ENCODE results near the gene TATDN2.
A peak's percentile ranks its signal among the peaks of the same experiment; 100 is the strongest.

Gene TATDN2

GRCh38 chr3:10234526-10235230 lies 13.6 kb upstream of the TATDN2 start:
- DNase-seq = no peak

GRCh38 chr3:10235551-10235950 lies 12.7 kb upstream of the TATDN2 start:
- no peak for DNase-seq

GRCh38 chr3:10238345-10239183 lies 9.7 kb upstream of the TATDN2 start:
- DNase-seq = no peak

- DNase-seq = no peak
Measured at GRCh38 chr3:10240799-10241198, 7.5 kb upstream of the TATDN2 start.

- no peak for DNase-seq
Measured at GRCh38 chr3:10242182-10243065, 5.8 kb upstream of the TATDN2 start.

- no peak for DNase-seq
Measured at GRCh38 chr3:10244009-10244408, 4.2 kb upstream of the TATDN2 start.

- DNase-seq = no peak
Measured at GRCh38 chr3:10245081-10245712, 3.1 kb upstream of the TATDN2 start.

GRCh38 chr3:10247679-10248183 lies 528 bp upstream of the TATDN2 start:
- DNase-seq = no peak

- peak in 14 of 51 donors; percentile 13 to 33 (median 18) for DNase-seq
Measured at GRCh38 chr3:10248984-10249748, 907 bp downstream of the TATDN2 start.

GRCh38 chr3:10249833-10250232 lies 1.6 kb downstream of the TATDN2 start:
- peak in 1 of 51 donors; percentile 15 for DNase-seq

- no peak for DNase-seq
Measured at GRCh38 chr3:10251006-10251405, 2.7 kb downstream of the TATDN2 start.

GRCh38 chr3:10253731-10254130 lies 5.5 kb downstream of the TATDN2 start:
- no peak for DNase-seq

- no peak for DNase-seq
Measured at GRCh38 chr3:10255835-10256234, 7.6 kb downstream of the TATDN2 start.

- no peak for DNase-seq
Measured at GRCh38 chr3:10259036-10259435, 10.8 kb downstream of the TATDN2 start.

GRCh38 chr3:10259798-10260197 lies 11.5 kb downstream of the TATDN2 start:
- DNase-seq = no peak

- DNase-seq = no peak
Measured at GRCh38 chr3:10260211-10260701, 12.0 kb downstream of the TATDN2 start.

- no peak for DNase-seq
Measured at GRCh38 chr3:10262027-10262426, 13.8 kb downstream of the TATDN2 start.

- no peak for DNase-seq
Measured at GRCh38 chr3:10263646-10264363, 15.5 kb downstream of the TATDN2 start.

- no peak for DNase-seq
Measured at GRCh38 chr3:10265833-10266232, 17.6 kb downstream of the TATDN2 start.

All from hypothalamus (tissue), 51 donors.